CD4-positive, alpha-beta T cell treated with Interleukin-6 for 4 hours (primary cell): ENCODE data around the gene SEMA3B.
"Not testable (repeated sequence)": the region's sequence is repeated elsewhere in the genome, so short reads cannot be mapped to it uniquely, and the experiment has no call there.

ENCODE experiments used
- DNase-seq: peaks from one replicate; pipeline ENCODE4 v3.0.0-alpha.2; 2020; ENCODE audit warnings: mixed read lengths

The SEMA3B gene

GRCh38 chr3:50295553-50296431, 26.8 kb downstream of the SEMA3B start:
- no peak for DNase-seq

GRCh38 chr3:50296721-50297383, 27.9 kb downstream of the SEMA3B start:
- no peak for DNase-seq

- DNase-seq = no peak
Observed at GRCh38 chr3:50297384-50297775, 28.4 kb downstream of the SEMA3B start.

- DNase-seq = no peak
Observed at GRCh38 chr3:50297896-50298725, 29.2 kb downstream of the SEMA3B start.

- DNase-seq = peak; percentile 100
Observed at GRCh38 chr3:50298836-50299637, 30.1 kb downstream of the SEMA3B start, which contains the start of the genes HYAL3 and NAA80. Gene HYAL3, minus strand, starts transcription at chr3:50299405. Its CDS starts 3,803 bp downstream, at chr3:50295602. Gene NAA80, minus strand, starts transcription at chr3:50299405. Its CDS starts 1,942 bp downstream, at chr3:50297463.

GRCh38 chr3:50299638-50299928, 30.6 kb downstream of the SEMA3B start:
- no peak for DNase-seq

- DNase-seq = no peak
Observed at GRCh38 chr3:50299929-50300680, 31.2 kb downstream of the SEMA3B start.

- DNase-seq = no peak
Observed at GRCh38 chr3:50300681-50301254, 31.8 kb downstream of the SEMA3B start.

GRCh38 chr3:50302095-50303012, 33.4 kb downstream of the SEMA3B start:
- no peak for DNase-seq

- no peak for DNase-seq
Observed at GRCh38 chr3:50303013-50303815, 34.3 kb downstream of the SEMA3B start, which contains the start of gene HYAL1. Gene HYAL1, minus strand, starts transcription at chr3:50303574. Its CDS starts 618 bp downstream, at chr3:50302956.

- DNase-seq = no peak
Observed at GRCh38 chr3:50304601-50305000, 35.7 kb downstream of the SEMA3B start.

- DNase-seq = not testable (repeated sequence)
Observed at GRCh38 chr3:50312041-50312440, 43.1 kb downstream of the SEMA3B start.

- DNase-seq = no peak
Observed at GRCh38 chr3:50314342-50314741, 45.4 kb downstream of the SEMA3B start.

- DNase-seq = no peak
Observed at GRCh38 chr3:50314816-50315215, 45.9 kb downstream of the SEMA3B start.

GRCh38 chr3:50316657-50317242, 47.8 kb downstream of the SEMA3B start:
- peak; percentile 81 for DNase-seq

GRCh38 chr3:50317300-50317699, 48.4 kb downstream of the SEMA3B start:
- no peak for DNase-seq

GRCh38 chr3:50318163-50318562, 49.2 kb downstream of the SEMA3B start:
- no peak for DNase-seq

- DNase-seq = no peak
Observed at GRCh38 chr3:50318615-50319014, 49.7 kb downstream of the SEMA3B start.
